HG02852 (cell line): Measurements from ENCODE around the gene NFATC1.
"Not testable (repeated sequence)": the region's sequence is repeated elsewhere in the genome, so short reads cannot be mapped to it uniquely, and the experiment has no call there.

Experiments
- ATAC-seq: cut with Tn5 transposase; IDR thresholded peaks from one replicate; pipeline ENCODE4 v1.9.1; 2021; ENCODE audit warnings: mild to moderate bottlenecking, moderate library complexity; ENCODE audit not compliant: unreplicated experiment

NFATC1 gene

GRCh38 chr18:79503406-79503805 lies 107.7 kb downstream of the NFATC1 start:
- ATAC-seq = no peak

GRCh38 chr18:79504034-79504433 lies 108.3 kb downstream of the NFATC1 start:
- ATAC-seq = no peak

GRCh38 chr18:79504495-79504894 lies 108.8 kb downstream of the NFATC1 start:
- not testable (repeated sequence) for ATAC-seq

GRCh38 chr18:79505465-79505864 lies 109.7 kb downstream of the NFATC1 start:
- not testable (repeated sequence) for ATAC-seq

- ATAC-seq = peak; percentile 48
Observed at GRCh38 chr18:79506191-79507075, 110.7 kb downstream of the NFATC1 start.

- no peak for ATAC-seq
Observed at GRCh38 chr18:79507076-79507545, 111.4 kb downstream of the NFATC1 start.

GRCh38 chr18:79507546-79508480 lies 112.1 kb downstream of the NFATC1 start:
- ATAC-seq = no peak

GRCh38 chr18:79508565-79509535 lies 113.1 kb downstream of the NFATC1 start:
- peak; percentile 43 for ATAC-seq

- ATAC-seq = no peak
Observed at GRCh38 chr18:79509536-79509930, 113.8 kb downstream of the NFATC1 start.

- no peak for ATAC-seq
Observed at GRCh38 chr18:79510046-79510685, 114.4 kb downstream of the NFATC1 start.

- ATAC-seq = no peak
Observed at GRCh38 chr18:79510731-79511241, 115.1 kb downstream of the NFATC1 start.

- no peak for ATAC-seq
Observed at GRCh38 chr18:79511271-79511670, 115.5 kb downstream of the NFATC1 start.

GRCh38 chr18:79511671-79512301 lies 116.1 kb downstream of the NFATC1 start:
- no peak for ATAC-seq

GRCh38 chr18:79512461-79513380 lies 117.0 kb downstream of the NFATC1 start:
- ATAC-seq = no peak

GRCh38 chr18:79513381-79514081 lies 117.8 kb downstream of the NFATC1 start:
- ATAC-seq = no peak

GRCh38 chr18:79515331-79515730 lies 119.6 kb downstream of the NFATC1 start:
- no peak for ATAC-seq

- no peak for ATAC-seq
Observed at GRCh38 chr18:79515944-79516351, 120.2 kb downstream of the NFATC1 start.
